Activated naive CD8-positive, alpha-beta T cell (primary cell): ENCODE measurements around the gene TNFSF8.

Source experiments
- H3K27ac Mint-ChIP-seq: one replicate; pipeline ENCODE4 v1.8.0; 2021; ENCODE audit warnings: mixed read lengths
- H3K27me3 Mint-ChIP-seq: one replicate; pipeline ENCODE4 v1.8.0; 2021; ENCODE audit warnings: mixed read lengths
- H3K36me3 Mint-ChIP-seq: one replicate; pipeline ENCODE4 v1.8.0; 2021; ENCODE audit warnings: mixed read lengths
- H3K4me1 Mint-ChIP-seq: one replicate; pipeline ENCODE4 v1.8.0; 2021; ENCODE audit warnings: low read depth, mixed read lengths
- H3K4me3 Mint-ChIP-seq: one replicate; pipeline ENCODE4 v1.8.0; 2021; ENCODE audit warnings: mild to moderate bottlenecking, mixed read lengths
- H3K9me3 Mint-ChIP-seq: one replicate; pipeline ENCODE4 v1.8.0; 2021; ENCODE audit warnings: low read depth, mixed read lengths

Gene TNFSF8

GRCh38 chr9:114950761-114951160 is 20.4 kb upstream of the TNFSF8 start:
- H3K4me1 Mint-ChIP-seq = peaks cover 22% of the 10 kb centered on the region

GRCh38 chr9:114947058-114947457 is 16.7 kb upstream of the TNFSF8 start:
- H3K4me3 Mint-ChIP-seq = no peak overlapping the region
- no peaks in the 10 kb centered on the region for H3K27me3 Mint-ChIP-seq
- no peaks in the 10 kb centered on the region for H3K9me3 Mint-ChIP-seq
- H3K27ac Mint-ChIP-seq = no peak overlapping the region
- H3K36me3 Mint-ChIP-seq = no peaks in the 10 kb centered on the region
- peaks cover 16% of the 10 kb centered on the region for H3K4me1 Mint-ChIP-seq

More at GRCh38 chr9:114950761-114951160, 20.4 kb upstream of the TNFSF8 start:
- H3K4me3 Mint-ChIP-seq = no peak overlapping the region
- H3K36me3 Mint-ChIP-seq = no peaks in the 10 kb centered on the region
- no peak overlapping the region for H3K27ac Mint-ChIP-seq
- no peaks in the 10 kb centered on the region for H3K27me3 Mint-ChIP-seq
- H3K9me3 Mint-ChIP-seq = no peaks in the 10 kb centered on the region

GRCh38 chr9:114945616-114946412 is 15.4 kb upstream of the TNFSF8 start:
- Mint-ChIP-seq H3K36me3 (no peaks in the 10 kb centered on the region), H3K27me3 (no peaks in the 10 kb centered on the region), H3K9me3 (no peaks in the 10 kb centered on the region), H3K4me3 (no peak overlapping the region), H3K4me1 (peaks cover 21% of the 10 kb centered on the region), H3K27ac (no peak overlapping the region)

GRCh38 chr9:114941376-114941775 is 11.0 kb upstream of the TNFSF8 start:
- H3K4me3 Mint-ChIP-seq = no peak overlapping the region
- peaks cover 43% of the 10 kb centered on the region for H3K4me1 Mint-ChIP-seq
- H3K27ac Mint-ChIP-seq = no peak overlapping the region
- H3K9me3 Mint-ChIP-seq = peaks cover 3% of the 10 kb centered on the region
- H3K27me3 Mint-ChIP-seq = no peaks in the 10 kb centered on the region
- no peaks in the 10 kb centered on the region for H3K36me3 Mint-ChIP-seq

- peak overlapping the region; percentile 77 for H3K27ac Mint-ChIP-seq
These were observed 8.5 kb upstream of the TNFSF8 start for GRCh38 chr9:114938687-114939575.

GRCh38 chr9:114937516-114937915 is 7.1 kb upstream of the TNFSF8 start:
- Mint-ChIP-seq H3K27me3 (no peaks in the 10 kb centered on the region), H3K4me1 (peaks cover 46% of the 10 kb centered on the region), H3K4me3 (no peak overlapping the region), H3K27ac (no peak overlapping the region), H3K9me3 (peaks cover 3% of the 10 kb centered on the region), H3K36me3 (no peaks in the 10 kb centered on the region)

More at GRCh38 chr9:114938687-114939575, 8.5 kb upstream of the TNFSF8 start:
- H3K4me1 Mint-ChIP-seq = peaks cover 40% of the 10 kb centered on the region
- no peaks in the 10 kb centered on the region for H3K27me3 Mint-ChIP-seq
- H3K4me3 Mint-ChIP-seq = peak overlapping the region; percentile 62
- H3K36me3 Mint-ChIP-seq = no peaks in the 10 kb centered on the region
- peaks cover 3% of the 10 kb centered on the region for H3K9me3 Mint-ChIP-seq

GRCh38 chr9:114936581-114936980 is 6.2 kb upstream of the TNFSF8 start:
- no peak overlapping the region for H3K27ac Mint-ChIP-seq
- H3K4me3 Mint-ChIP-seq = no peak overlapping the region
- no peaks in the 10 kb centered on the region for H3K27me3 Mint-ChIP-seq
- no peaks in the 10 kb centered on the region for H3K36me3 Mint-ChIP-seq
- peaks cover 52% of the 10 kb centered on the region for H3K4me1 Mint-ChIP-seq
- H3K9me3 Mint-ChIP-seq = peaks cover 3% of the 10 kb centered on the region

GRCh38 chr9:114935119-114935518 is 4.7 kb upstream of the TNFSF8 start:
- Mint-ChIP-seq H3K4me1 (peaks cover 59% of the 10 kb centered on the region), H3K9me3 (no peaks in the 10 kb centered on the region), H3K36me3 (no peaks in the 10 kb centered on the region), H3K27ac (no peak overlapping the region), H3K4me3 (no peak overlapping the region), H3K27me3 (no peaks in the 10 kb centered on the region)

GRCh38 chr9:114932502-114932901 is 2.1 kb upstream of the TNFSF8 start:
- Mint-ChIP-seq H3K4me3 (no peak overlapping the region), H3K4me1 (peaks cover 55% of the 10 kb centered on the region), H3K27me3 (no peaks in the 10 kb centered on the region), H3K36me3 (no peaks in the 10 kb centered on the region), H3K27ac (peak overlapping the region; percentile 54), H3K9me3 (no peaks in the 10 kb centered on the region)

GRCh38 chr9:114931407-114931806 is 1.0 kb upstream of the TNFSF8 start:
- Mint-ChIP-seq H3K36me3 (peaks cover 6% of the 10 kb centered on the region), H3K27ac (peak overlapping the region; percentile 97), H3K9me3 (no peaks in the 10 kb centered on the region), H3K27me3 (no peaks in the 10 kb centered on the region), H3K4me1 (peaks cover 59% of the 10 kb centered on the region), H3K4me3 (peak overlapping the region; percentile 97)

GRCh38 chr9:114929201-114929600 is 1.2 kb downstream of the TNFSF8 start:
- Mint-ChIP-seq H3K4me3 (peak overlapping the region; percentile 95), H3K27me3 (no peaks in the 10 kb centered on the region), H3K4me1 (peaks cover 78% of the 10 kb centered on the region), H3K9me3 (no peaks in the 10 kb centered on the region), H3K27ac (peak overlapping the region; percentile 95), H3K36me3 (peaks cover 18% of the 10 kb centered on the region)

GRCh38 chr9:114928671-114929070 is 1.7 kb downstream of the TNFSF8 start:
- Mint-ChIP-seq H3K9me3 (no peaks in the 10 kb centered on the region), H3K36me3 (peaks cover 18% of the 10 kb centered on the region), H3K4me1 (peaks cover 81% of the 10 kb centered on the region), H3K27ac (peak overlapping the region; percentile 95), H3K27me3 (no peaks in the 10 kb centered on the region), H3K4me3 (peak overlapping the region; percentile 95)

GRCh38 chr9:114928136-114928535 is 2.3 kb downstream of the TNFSF8 start:
- peak overlapping the region; percentile 95 for H3K4me3 Mint-ChIP-seq

GRCh38 chr9:114925672-114926071 is 4.7 kb downstream of the TNFSF8 start:
- H3K4me1 Mint-ChIP-seq = peaks cover 87% of the 10 kb centered on the region
- H3K9me3 Mint-ChIP-seq = no peaks in the 10 kb centered on the region
- H3K27ac Mint-ChIP-seq = peak overlapping the region; percentile 68
- H3K36me3 Mint-ChIP-seq = peaks cover 33% of the 10 kb centered on the region
- H3K4me3 Mint-ChIP-seq = peak overlapping the region; percentile 82
- no peaks in the 10 kb centered on the region for H3K27me3 Mint-ChIP-seq

More at GRCh38 chr9:114928136-114928535, 2.3 kb downstream of the TNFSF8 start:
- Mint-ChIP-seq H3K9me3 (no peaks in the 10 kb centered on the region), H3K36me3 (peaks cover 21% of the 10 kb centered on the region), H3K4me1 (peaks cover 83% of the 10 kb centered on the region), H3K27ac (peak overlapping the region; percentile 95), H3K27me3 (no peaks in the 10 kb centered on the region)

- peak overlapping the region; percentile 39 for H3K4me3 Mint-ChIP-seq
- H3K27ac Mint-ChIP-seq = peak overlapping the region; percentile 55
- peaks cover 35% of the 10 kb centered on the region for H3K36me3 Mint-ChIP-seq
- no peaks in the 10 kb centered on the region for H3K27me3 Mint-ChIP-seq
- H3K4me1 Mint-ChIP-seq = peaks cover 87% of the 10 kb centered on the region
- no peaks in the 10 kb centered on the region for H3K9me3 Mint-ChIP-seq
These were observed 5.4 kb downstream of the TNFSF8 start for GRCh38 chr9:114925039-114925438.
